Measurements from ENCODE around the gene POLR2I. TPM values are rescaled to one million over a fixed set of nuclear protein-coding genes. Genes with fewer than 3 reads are reported as not detected.

POLR2I gene
- total RNA-seq, 1 experiment from 2014 or later: 92.2 TPM

DNA sequence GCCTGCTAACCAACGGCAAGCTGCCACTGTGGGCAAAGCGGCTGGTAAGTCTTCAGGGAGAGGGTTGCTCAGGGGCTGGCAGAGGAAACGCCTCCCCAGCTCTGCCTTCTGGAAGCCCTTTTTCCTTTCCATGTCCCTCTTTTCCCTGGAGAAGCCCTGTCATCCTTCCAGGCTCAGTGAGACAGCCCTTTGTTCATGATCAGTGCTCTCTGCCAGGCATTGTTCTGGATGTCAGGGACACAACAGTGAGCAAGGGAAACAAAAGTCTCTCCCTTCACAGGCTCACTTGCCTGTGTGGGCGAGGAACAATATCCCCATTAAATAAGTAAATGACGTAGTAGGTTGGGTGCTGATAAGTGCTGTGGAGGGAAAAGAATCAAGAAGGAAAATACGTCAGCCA, 17.6 kb downstream of the POLR2I start:
- no peaks in the 10 kb centered on the region for H3K9me3 ChIP-seq (ENCODE audit: insufficient read depth, low read depth)
- H4K20me1 ChIP-seq (ENCODE audit: insufficient read depth): no peaks in the 10 kb centered on the region
- H3F3A ChIP-seq (ENCODE audit: insufficient read depth, low read depth): no peaks in the 10 kb centered on the region
- POLR2A ChIA-PET (ENCODE audit: unreplicated experiment): no interaction called here
- CTCF ChIA-PET: no interaction called here
- DNase-seq: no peak
- BruUV-seq (replicated peaks): no TSS peak
- no peaks in the 10 kb centered on the region for H3K4me1 ChIP-seq (replicated peaks; ENCODE audit: insufficient read depth)
- H3K36me3 ChIP-seq (ENCODE audit: low read depth): no peaks in the 10 kb centered on the region
- H3K4me3 ChIP-seq: no peak overlapping the region
- no peaks in the 10 kb centered on the region for H3K79me2 ChIP-seq (ENCODE audit: low read depth)
- TF ChIP-seq, protein P1, sequence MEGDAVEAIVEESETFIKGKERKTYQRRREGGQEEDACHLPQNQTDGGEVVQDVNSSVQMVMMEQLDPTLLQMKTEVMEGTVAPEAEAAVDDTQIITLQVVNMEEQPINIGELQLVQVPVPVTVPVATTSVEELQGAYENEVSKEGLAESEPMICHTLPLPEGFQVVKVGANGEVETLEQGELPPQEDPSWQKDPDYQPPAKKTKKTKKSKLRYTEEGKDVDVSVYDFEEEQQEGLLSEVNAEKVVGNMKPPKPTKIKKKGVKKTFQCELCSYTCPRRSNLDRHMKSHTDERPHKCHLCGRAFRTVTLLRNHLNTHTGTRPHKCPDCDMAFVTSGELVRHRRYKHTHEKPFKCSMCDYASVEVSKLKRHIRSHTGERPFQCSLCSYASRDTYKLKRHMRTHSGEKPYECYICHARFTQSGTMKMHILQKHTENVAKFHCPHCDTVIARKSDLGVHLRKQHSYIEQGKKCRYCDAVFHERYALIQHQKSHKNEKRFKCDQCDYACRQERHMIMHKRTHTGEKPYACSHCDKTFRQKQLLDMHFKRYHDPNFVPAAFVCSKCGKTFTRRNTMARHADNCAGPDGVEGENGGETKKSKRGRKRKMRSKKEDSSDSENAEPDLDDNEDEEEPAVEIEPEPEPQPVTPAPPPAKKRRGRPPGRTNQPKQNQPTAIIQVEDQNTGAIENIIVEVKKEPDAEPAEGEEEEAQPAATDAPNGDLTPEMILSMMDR (conservative IDR thresholded peaks at IDR 0.05): no peak
- no peak for TF ChIP-seq EZH2 (IDR thresholded peaks at IDR 0.05; ENCODE audit: low read depth)
- no peak overlapping the region for H3K4me2 ChIP-seq
- no peak overlapping the region for H3K27ac ChIP-seq
- intact Hi-C loops (cut with micrococcal nuclease; ENCODE audit: unreplicated experiment): no loop called here
- no peak overlapping the region for H2AFZ ChIP-seq
- no peaks in the 10 kb centered on the region for H3K27me3 ChIP-seq (ENCODE audit: insufficient read depth, low read depth)
- no peaks in the 10 kb centered on the region for H3K9me2 ChIP-seq (ENCODE audit: insufficient read depth)

DNA sequence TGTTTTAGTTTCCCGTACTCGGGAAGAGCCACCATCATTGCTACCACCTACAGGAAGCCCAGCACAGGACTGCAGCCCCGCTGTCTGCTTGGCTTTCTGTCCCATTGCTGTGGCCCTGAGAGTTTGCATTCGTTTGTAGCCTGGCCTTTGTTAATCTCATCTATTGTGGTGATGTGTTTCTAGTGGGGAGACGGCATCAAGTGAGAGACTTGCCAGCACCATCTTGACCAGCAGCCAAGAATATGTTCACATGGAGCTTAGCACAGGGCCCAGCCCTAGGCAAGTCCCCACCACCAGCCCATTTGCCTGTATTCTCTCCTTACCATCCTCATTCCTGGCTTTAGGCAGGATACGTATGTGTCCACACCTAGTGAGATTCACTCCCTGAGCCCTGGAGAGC, 21.0 kb downstream of the POLR2I start:
- no peak overlapping the region for H2AFZ ChIP-seq
- H3K9me2 ChIP-seq (ENCODE audit: insufficient read depth): no peaks in the 10 kb centered on the region
- BruUV-seq (replicated peaks): no TSS peak
- no peak overlapping the region for H3K27ac ChIP-seq
- H3K4me1 ChIP-seq (replicated peaks; ENCODE audit: insufficient read depth): no peaks in the 10 kb centered on the region
- no peaks in the 10 kb centered on the region for H3K79me2 ChIP-seq (ENCODE audit: low read depth)
- no peaks in the 10 kb centered on the region for H3K27me3 ChIP-seq (ENCODE audit: insufficient read depth, low read depth)
- no peaks in the 10 kb centered on the region for H4K20me1 ChIP-seq (ENCODE audit: insufficient read depth)
- no peaks in the 10 kb centered on the region for H3K9me3 ChIP-seq (ENCODE audit: insufficient read depth, low read depth)
- H3K36me3 ChIP-seq (ENCODE audit: low read depth): no peaks in the 10 kb centered on the region
- CTCF ChIA-PET: no interaction called here
- DNase-seq: no peak
- POLR2A ChIA-PET (ENCODE audit: unreplicated experiment): interaction anchor here (0.6 kb wide), 1 partner anchor 12 kb away, joined by 5 read pairs; no protein-coding TSS in a partner anchor
- no peak overlapping the region for H3K4me3 ChIP-seq
- no peaks in the 10 kb centered on the region for H3F3A ChIP-seq (ENCODE audit: insufficient read depth, low read depth)
- TF ChIP-seq, protein P1 (conservative IDR thresholded peaks at IDR 0.05): no peak
- no peak for TF ChIP-seq EZH2 (IDR thresholded peaks at IDR 0.05; ENCODE audit: low read depth)
- H3K4me2 ChIP-seq: no peak overlapping the region
- intact Hi-C loops (cut with micrococcal nuclease; ENCODE audit: unreplicated experiment): no loop called here

DNA sequence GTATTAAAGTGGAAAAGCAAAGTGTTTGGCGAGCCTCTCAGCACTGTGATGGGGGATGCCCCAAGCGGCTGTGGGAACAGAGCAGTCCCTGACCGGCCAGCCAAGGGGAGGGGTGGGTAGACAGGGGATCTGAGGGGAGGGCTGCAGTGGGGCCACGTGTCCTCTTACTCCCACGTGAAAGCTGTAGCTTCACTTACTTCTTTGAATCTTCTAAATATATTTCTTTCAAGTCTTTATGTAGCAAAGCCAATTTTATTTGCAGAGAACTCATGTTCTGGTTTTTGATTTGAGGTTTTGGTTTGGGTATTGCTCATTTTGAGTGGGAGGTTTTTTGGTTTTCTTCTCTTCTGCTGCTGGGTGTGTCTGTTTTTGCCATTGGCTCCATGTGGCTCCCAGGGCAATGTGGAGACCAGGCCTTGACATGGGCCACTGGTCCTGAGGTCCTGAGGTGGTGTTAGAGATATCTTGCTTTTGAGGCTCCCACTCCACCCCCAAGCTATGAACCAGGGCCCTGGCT, 21.5 kb downstream of the POLR2I start:
- no peak for TF ChIP-seq EZH2 (IDR thresholded peaks at IDR 0.05; ENCODE audit: low read depth)
- TF ChIP-seq, protein P1 (conservative IDR thresholded peaks at IDR 0.05): no peak
- Histone ChIP-seq H3K4me2 (no peak overlapping the region), H3F3A (ENCODE audit: insufficient read depth, low read depth) (no peaks in the 10 kb centered on the region), H3K79me2 (ENCODE audit: low read depth) (no peaks in the 10 kb centered on the region), H3K4me3 (no peak overlapping the region), H3K36me3 (ENCODE audit: low read depth) (0 out of 2 replicates have a peak, but pooled peaks cover 2% of the 10 kb centered on the region), H3K27me3 (ENCODE audit: insufficient read depth, low read depth) (no peaks in the 10 kb centered on the region), H3K9me2 (ENCODE audit: insufficient read depth) (no peaks in the 10 kb centered on the region), H3K27ac (no peak overlapping the region), H4K20me1 (ENCODE audit: insufficient read depth) (no peaks in the 10 kb centered on the region), H3K9me3 (ENCODE audit: insufficient read depth, low read depth) (no peaks in the 10 kb centered on the region), H2AFZ (no peak overlapping the region), H3K4me1 (replicated peaks; ENCODE audit: insufficient read depth) (no peaks in the 10 kb centered on the region)
- POLR2A ChIA-PET (ENCODE audit: unreplicated experiment): no interaction called here
- DNase-seq: no peak
- intact Hi-C loops (cut with micrococcal nuclease; ENCODE audit: unreplicated experiment): no loop called here
- CTCF ChIA-PET: no interaction called here
- BruUV-seq (replicated peaks): no TSS peak
